ENCODE results near the gene RASD2.

Gene RASD2

DNA sequence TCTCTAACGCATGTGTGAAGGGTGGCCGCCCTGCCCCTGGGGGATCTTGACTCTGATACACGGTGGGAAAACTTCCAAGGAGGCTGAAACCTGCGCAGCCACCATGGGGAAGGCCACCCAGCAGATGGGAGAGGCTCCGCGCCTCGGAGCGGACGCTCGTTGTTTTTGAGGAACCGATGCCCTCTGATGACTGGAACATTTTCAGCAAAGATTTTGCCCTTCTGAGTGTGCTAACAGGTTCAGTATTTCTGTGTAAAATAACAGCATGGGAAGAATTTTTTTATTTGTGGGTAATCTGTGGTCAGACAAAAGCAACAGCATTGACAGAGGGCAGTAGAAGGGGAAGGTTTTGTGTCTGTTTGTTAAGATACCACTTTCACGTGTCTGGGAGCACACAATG, 59.8 kb downstream of the RASD2 start:
- no peak overlapping the region for H3K4me3 ChIP-seq (ENCODE audit: control insufficient read depth, low read depth, low read length)
- TF ChIP-seq, protein P1, sequence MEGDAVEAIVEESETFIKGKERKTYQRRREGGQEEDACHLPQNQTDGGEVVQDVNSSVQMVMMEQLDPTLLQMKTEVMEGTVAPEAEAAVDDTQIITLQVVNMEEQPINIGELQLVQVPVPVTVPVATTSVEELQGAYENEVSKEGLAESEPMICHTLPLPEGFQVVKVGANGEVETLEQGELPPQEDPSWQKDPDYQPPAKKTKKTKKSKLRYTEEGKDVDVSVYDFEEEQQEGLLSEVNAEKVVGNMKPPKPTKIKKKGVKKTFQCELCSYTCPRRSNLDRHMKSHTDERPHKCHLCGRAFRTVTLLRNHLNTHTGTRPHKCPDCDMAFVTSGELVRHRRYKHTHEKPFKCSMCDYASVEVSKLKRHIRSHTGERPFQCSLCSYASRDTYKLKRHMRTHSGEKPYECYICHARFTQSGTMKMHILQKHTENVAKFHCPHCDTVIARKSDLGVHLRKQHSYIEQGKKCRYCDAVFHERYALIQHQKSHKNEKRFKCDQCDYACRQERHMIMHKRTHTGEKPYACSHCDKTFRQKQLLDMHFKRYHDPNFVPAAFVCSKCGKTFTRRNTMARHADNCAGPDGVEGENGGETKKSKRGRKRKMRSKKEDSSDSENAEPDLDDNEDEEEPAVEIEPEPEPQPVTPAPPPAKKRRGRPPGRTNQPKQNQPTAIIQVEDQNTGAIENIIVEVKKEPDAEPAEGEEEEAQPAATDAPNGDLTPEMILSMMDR (IDR thresholded peaks at IDR 0.05; ENCODE audit: control insufficient read depth, insufficient read depth, low read depth, low read length, missing control alignments): no peak
- no peak for DNase-seq (ENCODE audit: low read depth)

GRCh38 chr22:35601013-35601580, 60.5 kb downstream of the RASD2 start:
- TF ChIP-seq, protein P1 (IDR thresholded peaks at IDR 0.05; ENCODE audit: control insufficient read depth, insufficient read depth, low read depth, low read length, missing control alignments): no peak

DNA sequence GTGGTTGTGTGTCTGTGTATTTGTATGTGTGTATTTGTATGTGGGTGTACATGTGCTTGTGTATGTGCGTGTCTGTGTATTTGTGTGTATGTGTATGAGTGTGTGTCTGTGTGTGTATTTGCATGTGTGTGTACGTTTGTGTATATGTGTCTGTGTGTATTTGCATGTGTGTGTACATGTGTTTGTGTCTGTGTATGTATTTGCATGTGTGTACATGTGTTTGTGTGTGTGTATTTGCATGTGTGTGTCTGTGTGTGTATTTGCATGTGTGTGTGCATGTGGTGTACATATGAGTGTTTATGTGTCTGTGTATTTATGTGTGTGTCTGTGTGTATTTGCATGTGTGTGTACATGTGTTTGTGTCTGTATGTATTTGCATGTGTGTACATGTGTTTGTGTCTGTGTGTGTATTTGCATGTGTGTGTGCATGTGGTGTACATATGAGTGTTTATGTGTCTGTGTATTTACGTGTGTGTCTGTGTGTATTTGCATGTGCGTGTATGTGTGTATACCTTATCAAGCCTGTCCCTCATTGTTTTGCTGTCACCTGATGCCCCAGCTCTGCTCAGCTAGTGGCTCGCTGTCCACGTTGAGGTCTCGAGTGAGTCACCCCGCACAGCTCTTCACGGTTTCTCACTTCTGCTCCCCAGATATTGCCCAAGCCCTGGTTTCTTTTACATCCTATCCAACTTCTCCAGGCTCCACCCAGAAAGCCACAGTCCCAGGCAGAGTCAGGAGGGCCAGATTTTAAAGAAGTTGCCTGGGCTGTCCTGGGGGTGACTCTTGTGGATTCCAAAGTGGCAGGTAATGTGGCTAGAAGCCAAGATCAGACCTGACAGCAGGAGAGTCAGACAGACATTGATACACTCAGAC, 61.3 kb downstream of the RASD2 start:
- DNase-seq (ENCODE audit: low read depth): peak; percentile 55
- H3K4me3 ChIP-seq (ENCODE audit: control insufficient read depth, low read depth, low read length): no peak overlapping the region
- TF ChIP-seq, protein P1 (IDR thresholded peaks at IDR 0.05; ENCODE audit: control insufficient read depth, insufficient read depth, low read depth, low read length, missing control alignments): no peak

More at GRCh38 chr22:35601013-35601580, 60.5 kb downstream of the RASD2 start:
- DNase-seq (ENCODE audit: low read depth): no peak
- no peak overlapping the region for H3K4me3 ChIP-seq (ENCODE audit: control insufficient read depth, low read depth, low read length)
